SJSA1 (cell line): ENCODE data around the gene CDKN2A. TPM values are rescaled to one million over a fixed set of nuclear protein-coding genes. Genes with fewer than 3 reads are reported as not detected.

Experiments
- DNase-seq, 2 experiments: peaks; one replicate each; pipeline ENCODE4 v3.0.0-alpha.2; 2015 to 2020; ENCODE audit warnings: low spot score in 2 of 2, low read depth in 1 of 2
- H3K27ac ChIP-seq: fragments of 250-450 bp; sonication (Bioruptor Pico); 2 replicates; pipeline ENCODE4 v1.5.1; 2020; ENCODE audit warnings: mild to moderate bottlenecking, moderate library complexity
- H3K27me3 ChIP-seq: fragments of 250-450 bp; sonication (Bioruptor Pico); replicated peaks from 2 replicates; pipeline ENCODE4 v1.5.1; 2020; ENCODE audit warnings: mild to moderate bottlenecking, moderate library complexity
- H3K36me3 ChIP-seq: fragments of 250-450 bp; sonication (Bioruptor Pico); 2 replicates; pipeline ENCODE4 v1.5.1; 2020; ENCODE audit warnings: mild to moderate bottlenecking
- H3K4me1 ChIP-seq: fragments of 250-450 bp; sonication (Bioruptor Pico); replicated peaks from 2 replicates; pipeline ENCODE4 v1.6.1; 2021; ENCODE audit warnings: mild to moderate bottlenecking
- H3K4me3 ChIP-seq: fragments of 250-450 bp; sonication (Bioruptor Pico); 2 replicates; pipeline ENCODE4 v1.5.1; 2020; ENCODE audit warnings: mild to moderate bottlenecking
- H3K9me3 ChIP-seq: fragments of 250-450 bp; sonication (Bioruptor Pico); replicated peaks from 2 replicates; pipeline ENCODE4 v1.5.1; 2020; ENCODE audit warnings: mild to moderate bottlenecking
- total RNA-seq: library from RNA; depleted of rRNA; stranded (reverse); fragments of >200 nt; shearing (Covaris generic); gene quantifications from 2 replicates; pipeline ENCODE4 v1.2.3, GENCODE V29; 2014; rRNA removed

The CDKN2A gene
- total RNA-seq, 1 experiment from 2014 or later, result 198 TPM

- Histone ChIP-seq H3K4me1 (no peaks in the 10 kb centered on the region), H3K4me3 (no peak overlapping the region), H3K27ac (no peak overlapping the region), H3K36me3 (no peaks in the 10 kb centered on the region), H3K9me3 (no peaks in the 10 kb centered on the region), H3K27me3 (no peaks in the 10 kb centered on the region)
- no peak for DNase-seq
Measured at GRCh38 chr9:21927752-21928151, 66.4 kb downstream of the CDKN2A start.

- no peak for DNase-seq
- H3K27me3 ChIP-seq, result no peaks in the 10 kb centered on the region
Measured at GRCh38 chr9:21923694-21924093, 70.5 kb downstream of the CDKN2A start.

GRCh38 chr9:21919377-21920362, 74.5 kb downstream of the CDKN2A start:
- H3K4me1 ChIP-seq, result peaks cover 15% of the 10 kb centered on the region
- no peaks in the 10 kb centered on the region for H3K27me3 ChIP-seq
- DNase-seq, result peak in 1 of 2 experiments; percentile 46
- H3K4me3 ChIP-seq, result no peak overlapping the region
- no peaks in the 10 kb centered on the region for H3K36me3 ChIP-seq
- no peaks in the 10 kb centered on the region for H3K9me3 ChIP-seq
- H3K27ac ChIP-seq, result no peak overlapping the region; the same call in 1 of the 2 replicates

More at GRCh38 chr9:21923694-21924093, 70.5 kb downstream of the CDKN2A start:
- H3K9me3 ChIP-seq, result no peaks in the 10 kb centered on the region
- no peaks in the 10 kb centered on the region for H3K36me3 ChIP-seq
- H3K4me3 ChIP-seq, result no peak overlapping the region
- no peak overlapping the region for H3K27ac ChIP-seq
- H3K4me1 ChIP-seq, result peaks cover 15% of the 10 kb centered on the region

Other genes starting within 250 kb of the CDKN2A start
- 5.9 and 20.3 TPM in 2 replicates for gene MTAP, start 191.8 kb downstream of the CDKN2A start, total RNA-seq
- gene CDKN2B-AS1, start 399 bp upstream of the CDKN2A start, total RNA-seq, result 2.6 and 7.5 TPM in 2 replicates
- 22.3 and 29.6 TPM in 2 replicates for gene CDKN2B, start 14.9 kb upstream of the CDKN2A start, total RNA-seq